Activated CD8-positive, alpha-beta memory T cell treated with anti-CD3 and anti-CD28 coated beads, Interleukin-2, amount 50 U/mL, for 24 hours (primary cell): ENCODE results near the gene RHOBTB3.
"Not testable (repeated sequence)": the region's sequence is repeated elsewhere in the genome, so short reads cannot be mapped to it uniquely, and the experiment has no call there.

Experiments used
- DNase-seq: peaks from one replicate; pipeline ENCODE4 v3.0.0-alpha.2; 2020; ENCODE audit errors: extremely low read depth

RHOBTB3 gene, protein sequence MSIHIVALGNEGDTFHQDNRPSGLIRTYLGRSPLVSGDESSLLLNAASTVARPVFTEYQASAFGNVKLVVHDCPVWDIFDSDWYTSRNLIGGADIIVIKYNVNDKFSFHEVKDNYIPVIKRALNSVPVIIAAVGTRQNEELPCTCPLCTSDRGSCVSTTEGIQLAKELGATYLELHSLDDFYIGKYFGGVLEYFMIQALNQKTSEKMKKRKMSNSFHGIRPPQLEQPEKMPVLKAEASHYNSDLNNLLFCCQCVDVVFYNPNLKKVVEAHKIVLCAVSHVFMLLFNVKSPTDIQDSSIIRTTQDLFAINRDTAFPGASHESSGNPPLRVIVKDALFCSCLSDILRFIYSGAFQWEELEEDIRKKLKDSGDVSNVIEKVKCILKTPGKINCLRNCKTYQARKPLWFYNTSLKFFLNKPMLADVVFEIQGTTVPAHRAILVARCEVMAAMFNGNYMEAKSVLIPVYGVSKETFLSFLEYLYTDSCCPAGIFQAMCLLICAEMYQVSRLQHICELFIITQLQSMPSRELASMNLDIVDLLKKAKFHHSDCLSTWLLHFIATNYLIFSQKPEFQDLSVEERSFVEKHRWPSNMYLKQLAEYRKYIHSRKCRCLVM

GRCh38 chr5:95730730-95731570, at the start of gene RHOBTB3:
RHOBTB3 (plus strand) TSS chr5:95731336; CDS start chr5:95731683, 347 bp downstream.
- DNase-seq, result no peak

DNA sequence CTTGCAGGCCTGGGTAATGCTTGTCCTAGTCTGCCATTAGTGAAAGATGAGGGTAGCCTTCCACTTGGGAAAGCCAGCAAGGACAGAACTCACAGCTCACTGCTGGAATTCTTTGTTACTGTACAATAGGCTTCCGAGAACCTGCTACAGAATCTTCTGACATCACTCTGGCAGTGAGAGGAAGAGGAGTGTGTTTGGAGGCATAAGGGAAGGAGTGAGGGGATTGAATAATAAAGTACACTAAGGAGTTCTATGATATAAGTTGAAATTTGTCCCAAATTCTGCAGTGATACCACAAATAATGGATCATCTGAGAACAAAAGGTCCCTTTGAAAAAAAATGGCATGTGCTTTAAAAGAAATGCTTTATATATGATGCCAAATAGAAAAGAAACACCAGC, 48.2 kb upstream of the RHOBTB3 start, which contains the start of gene SPATA9:
Gene SPATA9 (minus strand): TSS at position 101 of the 400 bp plus-strand sequence. CDS start 137 bp downstream, outside the sequence.
- DNase-seq, result no peak

DNA sequence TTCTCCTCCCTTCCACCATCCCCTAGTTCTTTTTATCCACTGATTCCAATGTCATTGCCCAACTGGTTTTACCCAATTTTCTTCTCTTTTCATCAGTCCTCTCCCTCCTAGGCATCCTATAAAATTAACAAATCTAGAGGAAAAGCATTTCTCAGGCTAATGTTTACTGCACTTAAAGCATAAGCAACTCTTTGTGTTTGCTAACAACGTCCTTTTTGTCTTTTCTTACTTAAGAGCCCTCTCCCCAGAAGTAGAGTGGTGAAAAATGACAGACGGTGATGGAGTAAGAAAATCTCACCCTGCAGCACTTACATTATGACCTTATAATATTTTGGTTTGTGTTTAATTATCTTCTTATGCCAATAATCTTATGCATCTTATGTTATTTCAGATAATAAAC, 46.8 kb upstream of the RHOBTB3 start:
- no peak for DNase-seq

GRCh38 chr5:95686651-95687050, 44.5 kb upstream of the RHOBTB3 start:
- no peak for DNase-seq

GRCh38 chr5:95689680-95690079, 41.5 kb upstream of the RHOBTB3 start:
- DNase-seq, result no peak

GRCh38 chr5:95690333-95690732, 40.8 kb upstream of the RHOBTB3 start:
- DNase-seq, result no peak

- no peak for DNase-seq
Measured at GRCh38 chr5:95697781-95698681, 33.1 kb upstream of the RHOBTB3 start.

GRCh38 chr5:95699337-95699736, 31.8 kb upstream of the RHOBTB3 start:
- no peak for DNase-seq

DNA sequence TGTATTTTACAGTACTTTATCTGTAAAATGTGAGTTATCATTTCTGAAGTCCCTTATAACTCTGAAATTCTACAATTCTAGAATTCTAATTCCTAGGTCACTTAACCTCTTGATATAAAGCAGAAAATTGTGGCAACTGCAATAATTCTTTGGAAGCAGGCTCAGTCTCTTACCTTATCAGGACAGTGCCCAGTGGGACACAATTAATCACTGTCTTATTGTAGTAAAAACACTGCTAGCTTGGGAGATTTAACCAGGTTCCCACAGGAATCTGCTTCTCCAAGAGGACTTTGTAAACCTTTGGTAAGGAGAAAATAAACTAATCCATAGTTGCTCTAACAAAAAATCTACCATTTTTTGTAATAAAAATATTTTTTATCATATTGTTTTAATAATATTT, 30.1 kb upstream of the RHOBTB3 start:
- no peak for DNase-seq

DNA sequence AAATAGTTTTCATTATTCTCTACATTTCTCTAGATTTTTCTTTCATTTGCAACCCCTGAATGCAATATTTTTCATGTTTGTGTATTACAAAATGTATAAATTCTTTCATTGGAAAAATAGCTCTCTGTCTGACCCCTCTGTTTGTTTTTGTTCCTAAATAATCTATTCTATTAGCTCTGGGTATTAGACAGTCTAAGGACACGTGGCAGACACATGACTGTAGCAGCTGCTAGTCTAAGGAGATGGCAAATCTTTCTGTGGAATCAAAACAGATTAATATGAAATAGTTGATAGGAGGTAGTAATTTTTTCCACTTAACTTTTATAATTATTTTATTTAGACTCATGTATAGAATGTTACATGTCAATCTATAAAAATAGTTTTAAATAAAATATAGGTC, 27.0 kb upstream of the RHOBTB3 start:
- no peak for DNase-seq

- not testable (repeated sequence) for DNase-seq
Measured at GRCh38 chr5:95706196-95706595, 24.9 kb upstream of the RHOBTB3 start.

DNA sequence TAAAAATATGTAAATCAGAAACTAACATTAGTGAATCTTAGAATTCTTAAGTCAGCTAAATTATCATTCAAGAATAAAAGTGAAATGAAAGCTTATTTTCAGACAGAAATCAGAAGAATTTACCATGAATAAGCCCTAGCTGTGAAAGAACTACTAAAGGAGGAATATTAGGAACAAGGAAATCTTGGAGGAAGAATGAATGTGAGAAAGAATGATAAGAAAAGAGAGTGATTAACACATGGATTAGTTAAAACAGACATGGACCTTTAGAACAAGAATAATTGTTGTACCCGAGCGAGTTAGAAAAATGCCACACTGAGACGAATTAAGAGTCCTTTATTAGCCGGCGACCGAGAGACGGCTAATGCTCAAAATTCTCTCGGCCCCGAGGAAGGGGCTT, 24.1 kb upstream of the RHOBTB3 start:
- DNase-seq, result no peak

GRCh38 chr5:95707534-95708188, 23.5 kb upstream of the RHOBTB3 start:
- not testable (repeated sequence) for DNase-seq

DNA sequence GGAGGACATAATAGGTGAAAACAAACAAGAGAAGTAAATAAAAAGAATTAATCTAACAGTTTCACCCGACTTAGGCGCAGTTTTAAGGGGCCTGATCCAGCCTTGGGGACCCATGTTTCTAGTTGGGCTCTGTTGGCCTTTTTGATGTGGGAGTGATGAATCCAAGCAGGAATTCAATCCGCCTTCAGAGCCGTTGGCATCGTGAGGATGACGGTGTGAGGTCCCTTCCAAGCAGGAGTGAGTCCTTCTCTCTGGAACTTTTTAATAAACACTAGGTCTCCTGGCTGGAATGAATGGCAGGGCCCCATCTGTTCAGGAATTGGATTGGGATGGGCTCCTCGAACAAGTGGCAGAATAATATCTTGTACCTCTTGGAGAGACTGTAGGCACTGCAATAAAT, 22.3 kb upstream of the RHOBTB3 start:
- no peak for DNase-seq

- DNase-seq, result no peak
Measured at GRCh38 chr5:95709967-95710650, 21.0 kb upstream of the RHOBTB3 start.

- not testable (repeated sequence) for DNase-seq
Measured at GRCh38 chr5:95710651-95711500, 20.3 kb upstream of the RHOBTB3 start.

DNA sequence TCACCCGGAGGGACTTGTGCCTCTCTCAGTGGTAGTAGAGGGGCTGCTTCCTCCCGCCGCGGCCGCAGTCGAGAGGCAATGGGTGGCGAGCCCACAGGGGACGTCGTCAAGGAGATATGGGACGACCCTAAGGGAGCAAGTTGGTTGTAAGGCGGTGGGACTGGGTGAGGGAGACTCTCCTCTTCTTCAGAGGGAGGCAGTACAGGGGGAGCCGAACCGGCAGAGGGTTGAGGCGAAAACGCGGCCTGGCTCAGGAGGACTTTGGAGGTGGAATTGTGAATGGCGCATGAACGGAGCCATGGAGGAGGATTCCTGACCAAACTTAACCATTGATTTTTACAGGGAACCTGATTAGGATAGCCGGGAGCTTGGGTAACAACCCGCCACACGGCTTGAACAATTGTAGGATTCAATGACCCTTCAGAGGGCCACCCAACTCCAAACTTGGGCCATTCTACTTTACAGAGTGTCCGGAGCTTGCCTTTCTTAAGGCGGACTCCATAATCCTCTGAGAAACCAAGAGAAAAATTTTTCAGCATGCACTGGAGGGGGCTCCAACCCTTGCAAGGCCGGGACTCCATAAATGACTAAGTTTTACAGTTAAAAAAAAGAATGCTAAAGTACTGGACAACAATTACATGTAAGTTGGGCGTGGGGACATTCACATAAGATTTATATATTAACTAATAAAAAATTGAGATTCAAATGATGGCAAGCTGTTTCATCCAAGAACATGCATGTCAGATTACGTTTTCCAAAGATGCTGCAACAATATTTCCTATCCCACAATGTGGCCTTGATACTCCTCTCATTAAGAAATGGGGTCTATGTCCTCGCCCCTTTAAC, 19.4 kb upstream of the RHOBTB3 start:
- no peak for DNase-seq

GRCh38 chr5:95712347-95712958, 18.7 kb upstream of the RHOBTB3 start:
- no peak for DNase-seq
